Esophagus muscularis mucosa (tissue), 4 donors: ENCODE results near the gene MEIG1. TPM values are rescaled to one million over a fixed set of nuclear protein-coding genes. Genes with fewer than 3 reads are reported as not detected.
A peak's percentile ranks its signal among the peaks of the same experiment; 100 is the strongest.
"Not testable (repeated sequence)": the region's sequence is repeated elsewhere in the genome, so short reads cannot be mapped to it uniquely, and the experiment has no call there.

Experiments used
- DNase-seq: peaks from one replicate; pipeline ENCODE4 v3.0.0-alpha.2; 2017; ENCODE audit errors: extremely low spot score
- H3K27ac ChIP-seq, 4 donors: fragments of 200-600 bp; sonication (generic); replicated peaks in 1 of 4; 1 replicate in 3 of 4; 2 replicates in 1 of 4; pipeline ENCODE4 v1.5.1; 2016 to 2019; ENCODE audit warnings: mild to moderate bottlenecking in 1 of 4
- H3K27me3 ChIP-seq, 4 donors: fragments of 200-600 bp; sonication (generic); one replicate each; pipeline versions ENCODE4 v1.5.1 to v1.6.0; 2016 to 2019
- H3K36me3 ChIP-seq, 4 donors: fragments of 200-600 bp; sonication (generic); one replicate each; pipeline ENCODE4 v1.5.1; 2016 to 2019
- H3K4me1 ChIP-seq, 4 donors: fragments of 200-600 bp; sonication (generic); one replicate each; pipeline ENCODE4 v1.5.1; 2016 to 2019
- H3K4me3 ChIP-seq, 4 donors: fragments of 200-600 bp; sonication (generic); 1 replicate in 2 of 4; 2 replicates in 2 of 4; pipeline ENCODE4 v1.5.1; 2016 to 2019; ENCODE audit warnings: mild to moderate bottlenecking in 4 of 4, moderate library complexity in 1 of 4
- H3K9me3 ChIP-seq, 4 donors: fragments of 200-600 bp; sonication (generic); 1 replicate in 3 of 4; 2 replicates in 1 of 4; pipeline ENCODE4 v1.5.1; 2016 to 2019
- EP300 ChIP-seq: sonication (generic); formaldehyde crosslinking; IDR thresholded peaks from one replicate; pipeline ENCODE4 v1.6.1; 2017; ENCODE audit warnings: antibody characterized with exemption
- POLR2A ChIP-seq: fragments of 450-650 bp; IDR thresholded peaks from one replicate; pipeline ENCODE4 v1.6.1; 2017; ENCODE audit warnings: antibody characterized with exemption, moderate library complexity, mild to moderate bottlenecking, low read depth
- POLR2AphosphoS5 ChIP-seq, 2 donors: sonication (generic); formaldehyde crosslinking; IDR thresholded peaks; one replicate each; pipeline ENCODE4 v1.6.1; 2017; ENCODE audit warnings: antibody characterized with exemption in 2 of 2
- WGBS: methylation state at CpG from one replicate; pipeline ENCODE4 v1.1.5; 2018; 5-methylcytosine and 5-hydroxymethylcytosine counted together
- intact Hi-C: fragments of 100-400 bp; cut with DNase I; formaldehyde crosslinking; loops from one replicate; pipeline ENCODE4 v1.15.1; 2023
- total RNA-seq, 4 donors: library from RNA; depleted of rRNA; stranded (reverse); fragments of >200 nt; gene quantifications; one replicate each; pipeline versions ENCODE4 v1.1.0 to v1.2.1, GENCODE V29; 2016
- TF ChIP-seq, protein P1 (sequence below), 3 experiments: fragments of 200-600 bp in 2 of 3; fragments of 450-650 bp in 1 of 3; sonication (generic) in 2 of 3; IDR thresholded peaks; one replicate each; pipeline ENCODE4 v1.5.1; 2017 to 2019; ENCODE audit warnings: antibody characterized with exemption in 3 of 3, mild to moderate bottlenecking in 2 of 3, moderate library complexity in 1 of 3

Gene MEIG1
- total RNA-seq, 4 donors from 2014 or later = not detected

DNA sequence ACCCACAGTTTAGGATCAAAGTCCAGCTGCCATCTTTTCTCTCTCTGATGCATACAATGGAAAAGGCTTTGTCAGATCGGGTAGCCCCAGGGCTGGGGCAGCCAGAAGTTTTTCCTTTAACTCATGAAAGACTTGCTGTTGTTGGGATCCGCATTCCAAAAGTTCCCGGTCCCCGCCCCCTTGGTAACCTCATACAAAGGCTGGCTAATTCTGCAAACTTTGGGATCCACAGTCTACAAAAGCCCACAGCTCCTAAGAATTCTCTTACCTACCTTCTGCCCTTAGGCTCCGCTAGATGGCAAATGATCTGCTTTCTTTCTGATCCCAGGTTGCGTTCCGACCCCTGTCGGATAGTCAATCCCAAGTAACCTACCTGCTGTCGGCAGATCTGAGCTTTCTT is 33.1 kb downstream of the MEIG1 start:
- WGBS = 81% methylated on average over 9 of the region's 9 CpGs
- intact Hi-C loops, H3K27ac ChIP-seq, H3K4me3 ChIP-seq, H3K4me1 ChIP-seq, H3K27me3 ChIP-seq, DNase-seq, H3K36me3 ChIP-seq, H3K9me3 ChIP-seq: not testable (repeated sequence)

GRCh38 chr10:14993500-14994455 is 34.6 kb downstream of the MEIG1 start:
- 79% methylated on average over 32 of the region's 32 CpGs for WGBS
- H3K4me1 ChIP-seq, intact Hi-C loops, H3K27me3 ChIP-seq, H3K27ac ChIP-seq, H3K9me3 ChIP-seq, DNase-seq, H3K4me3 ChIP-seq, H3K36me3 ChIP-seq: not testable (repeated sequence)

DNA sequence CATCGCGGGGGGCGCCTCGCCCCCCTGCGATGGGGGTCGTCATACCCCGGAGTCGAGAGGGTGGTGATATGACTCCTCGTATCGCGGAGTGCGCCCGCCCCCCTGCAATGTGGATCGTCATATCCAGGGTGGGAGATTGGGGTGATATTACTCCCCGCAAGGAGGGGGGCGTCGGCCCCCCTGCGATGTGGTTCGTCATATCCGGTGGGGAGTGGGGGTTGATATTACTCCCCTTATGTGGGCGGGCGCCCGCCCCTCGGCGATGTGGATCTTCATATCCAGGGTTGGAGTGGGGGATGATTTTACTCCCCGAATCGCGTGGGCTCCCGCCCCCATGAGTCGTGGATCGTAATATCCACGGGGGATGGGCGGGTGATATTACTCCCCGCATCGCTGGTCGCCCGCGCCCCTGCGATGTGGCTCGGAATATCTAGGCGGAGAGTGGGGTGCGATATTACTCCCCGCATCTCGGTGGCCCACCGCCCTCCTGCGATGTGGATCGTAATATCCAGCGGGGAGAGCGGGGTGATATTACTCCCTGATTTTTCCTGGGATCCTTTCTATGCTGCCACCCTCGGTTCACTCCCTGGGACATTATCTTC is 36.9 kb downstream of the MEIG1 start:
- TF ChIP-seq EP300 (no peak), POLR2A (no peak), POLR2AphosphoS5 (IDR thresholded peaks at IDR 0.05) (no peak)
- TF ChIP-seq, protein P1, sequence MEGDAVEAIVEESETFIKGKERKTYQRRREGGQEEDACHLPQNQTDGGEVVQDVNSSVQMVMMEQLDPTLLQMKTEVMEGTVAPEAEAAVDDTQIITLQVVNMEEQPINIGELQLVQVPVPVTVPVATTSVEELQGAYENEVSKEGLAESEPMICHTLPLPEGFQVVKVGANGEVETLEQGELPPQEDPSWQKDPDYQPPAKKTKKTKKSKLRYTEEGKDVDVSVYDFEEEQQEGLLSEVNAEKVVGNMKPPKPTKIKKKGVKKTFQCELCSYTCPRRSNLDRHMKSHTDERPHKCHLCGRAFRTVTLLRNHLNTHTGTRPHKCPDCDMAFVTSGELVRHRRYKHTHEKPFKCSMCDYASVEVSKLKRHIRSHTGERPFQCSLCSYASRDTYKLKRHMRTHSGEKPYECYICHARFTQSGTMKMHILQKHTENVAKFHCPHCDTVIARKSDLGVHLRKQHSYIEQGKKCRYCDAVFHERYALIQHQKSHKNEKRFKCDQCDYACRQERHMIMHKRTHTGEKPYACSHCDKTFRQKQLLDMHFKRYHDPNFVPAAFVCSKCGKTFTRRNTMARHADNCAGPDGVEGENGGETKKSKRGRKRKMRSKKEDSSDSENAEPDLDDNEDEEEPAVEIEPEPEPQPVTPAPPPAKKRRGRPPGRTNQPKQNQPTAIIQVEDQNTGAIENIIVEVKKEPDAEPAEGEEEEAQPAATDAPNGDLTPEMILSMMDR (IDR thresholded peaks at IDR 0.05) = no peak
- no peaks in the 10 kb centered on the region for H3K27me3 ChIP-seq
- WGBS = 90% methylated on average over 39 of the region's 50 CpGs
- no peaks in the 10 kb centered on the region for H3K4me1 ChIP-seq
- no peaks in the 10 kb centered on the region for H3K9me3 ChIP-seq
- DNase-seq = no peak
- intact Hi-C loops = no loop called here
- no peak overlapping the region for H3K27ac ChIP-seq
- H3K36me3 ChIP-seq = no peaks in the 10 kb centered on the region
- H3K4me3 ChIP-seq = peak overlapping the region in 3 of 4 donors; percentile 8 to 44 (median 33)

DNA sequence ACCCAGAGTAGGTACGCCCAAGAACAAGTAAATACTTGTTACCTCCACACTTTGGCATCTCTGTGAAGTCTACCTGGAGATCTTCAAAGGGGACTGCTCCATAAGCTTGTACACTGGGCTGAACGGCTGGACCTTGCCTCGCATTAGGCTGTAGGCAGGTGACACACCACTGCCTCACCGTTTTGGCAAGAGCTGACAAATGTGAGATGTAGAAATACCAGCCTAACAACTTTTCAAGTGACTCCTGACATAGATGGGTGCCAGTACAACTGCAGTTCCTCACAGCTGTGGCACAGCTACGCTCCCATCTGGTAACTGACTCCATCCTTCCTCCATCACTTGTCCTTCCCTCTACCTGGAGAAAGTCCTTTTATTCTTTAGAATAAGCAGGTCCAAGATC is 54.3 kb downstream of the MEIG1 start:
- intact Hi-C loops, H3K27ac ChIP-seq, H3K36me3 ChIP-seq, H3K4me1 ChIP-seq, DNase-seq, H3K4me3 ChIP-seq, H3K9me3 ChIP-seq, H3K27me3 ChIP-seq: not testable (repeated sequence)
- WGBS = 89% methylated on average over 5 of the region's 5 CpGs

DNA sequence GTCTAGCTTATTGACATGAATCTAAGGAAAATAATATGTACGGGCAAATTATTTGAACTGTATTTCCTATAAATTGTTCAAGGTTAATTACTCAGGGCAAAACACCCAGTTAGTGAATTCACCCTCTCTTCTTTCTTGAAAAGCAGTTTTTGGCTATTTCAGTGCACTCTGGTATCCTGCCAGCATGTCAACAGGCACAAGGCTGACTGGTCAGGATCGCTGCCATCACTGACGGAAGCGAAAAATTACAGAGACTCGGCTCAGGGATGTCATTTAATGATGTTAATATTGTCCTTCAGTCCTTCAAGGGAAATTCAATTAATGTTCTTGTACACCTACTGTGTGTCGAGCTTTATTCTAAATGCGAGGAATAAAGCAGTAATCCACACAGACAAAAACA is 56.3 kb downstream of the MEIG1 start:
- Histone ChIP-seq H3K27me3 (no peaks in the 10 kb centered on the region), H3K4me1 (no peaks in the 10 kb centered on the region), H3K36me3 (no peaks in the 10 kb centered on the region), H3K9me3 (no peaks in the 10 kb centered on the region), H3K4me3 (no peak overlapping the region), H3K27ac (no peak overlapping the region)
- WGBS = 80% methylated on average over 7 of the region's 7 CpGs
- TF ChIP-seq POLR2AphosphoS5 (IDR thresholded peaks at IDR 0.05) (no peak), POLR2A (no peak), EP300 (no peak)
- TF ChIP-seq, protein P1 (IDR thresholded peaks at IDR 0.05) = no peak
- intact Hi-C loops = no loop called here
- no peak for DNase-seq

DNA sequence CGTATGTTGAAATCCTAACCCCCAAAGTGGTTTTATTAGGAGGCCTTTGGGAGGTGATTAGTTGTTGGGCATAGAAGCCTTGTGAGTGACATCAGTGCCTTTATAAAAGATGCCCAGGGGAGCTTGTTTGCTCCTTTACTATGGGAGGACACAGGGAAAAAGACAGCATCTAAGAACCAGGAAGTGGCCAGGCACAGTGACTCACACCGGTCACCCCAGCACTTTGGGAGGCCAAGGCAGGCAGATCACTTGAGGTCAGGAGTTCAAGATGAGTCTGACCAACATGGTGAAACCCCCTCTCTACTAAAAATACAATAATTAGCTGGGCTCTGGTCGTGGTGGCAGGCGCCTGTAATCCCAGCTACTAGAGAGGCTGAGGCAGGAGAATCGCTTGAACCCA is 61.8 kb downstream of the MEIG1 start:
- WGBS = 85% methylated on average over 4 of the region's 5 CpGs
- H3K4me3 ChIP-seq, H3K4me1 ChIP-seq, H3K36me3 ChIP-seq, intact Hi-C loops, H3K27me3 ChIP-seq, H3K27ac ChIP-seq, DNase-seq, H3K9me3 ChIP-seq: not testable (repeated sequence)

Other genes starting within 250 kb of the MEIG1 start
- gene FAM107B, start 184.5 kb upstream of the MEIG1 start, total RNA-seq = 10 to 100 TPM in 2 of 4 donors, 1 to 10 TPM in 2; 7.5 to 14.1 (median 9.4) TPM
- gene CDNF, start 121.4 kb upstream of the MEIG1 start, total RNA-seq = 1 to 10 TPM in 1 of 4 donors, under 1 TPM in 3; 0.45 to 3.7 (median 0.67) TPM
- 1 to 10 TPM; 6.8 to 9.8 (median 7.8) TPM for gene HSPA14, start 121.1 kb upstream of the MEIG1 start, total RNA-seq
- 10 to 100 TPM in 1 of 4 donors, 1 to 10 TPM in 3; 5.4 to 11.1 (median 8.0) TPM for gene MSANTD7, start 121.1 kb upstream of the MEIG1 start, total RNA-seq
- 1 to 10 TPM; 2.4 to 9.6 (median 4.3) TPM for gene SUV39H2, start 80.5 kb upstream of the MEIG1 start, total RNA-seq
- gene DCLRE1C, start 5.3 kb upstream of the MEIG1 start, total RNA-seq = 10 to 100 TPM in 2 of 4 donors, 1 to 10 TPM in 2; 6.6 to 12.8 (median 10.6) TPM
- 10 to 100 TPM in 1 of 4 donors, 1 to 10 TPM in 3; 2.6 to 15.2 (median 3.7) TPM for gene OLAH, start 84.6 kb downstream of the MEIG1 start, total RNA-seq
- gene ACBD7, start 129.4 kb downstream of the MEIG1 start, total RNA-seq = 1 to 10 TPM in 1 of 4 donors, under 1 TPM in 1, not detected in 2; 0.63 to 2.2 TPM
- 10 to 100 TPM in 2 of 4 donors, 1 to 10 TPM in 2; 9.1 to 16.2 (median 10.9) TPM for gene RPP38, start 138.0 kb downstream of the MEIG1 start, total RNA-seq
- 10 to 100 TPM; 14.1 to 23.2 (median 16.0) TPM for gene NMT2, start 209.3 kb downstream of the MEIG1 start, total RNA-seq